Smooth muscle cell of the umbilical artery (primary cell): Measurements from ENCODE around the gene USP8. TPM values are rescaled to one million over a fixed set of nuclear protein-coding genes. Genes with fewer than 3 reads are reported as not detected.

Experiments
- total RNA-seq: library from RNA; depleted of rRNA; stranded (reverse); fragments of >200 nt; gene quantifications from 2 replicates; pipeline ENCODE4 v1.2.3, GENCODE V29; 2014

USP8 gene
- 57.0 and 63.2 TPM in 2 replicates for total RNA-seq

DNA sequence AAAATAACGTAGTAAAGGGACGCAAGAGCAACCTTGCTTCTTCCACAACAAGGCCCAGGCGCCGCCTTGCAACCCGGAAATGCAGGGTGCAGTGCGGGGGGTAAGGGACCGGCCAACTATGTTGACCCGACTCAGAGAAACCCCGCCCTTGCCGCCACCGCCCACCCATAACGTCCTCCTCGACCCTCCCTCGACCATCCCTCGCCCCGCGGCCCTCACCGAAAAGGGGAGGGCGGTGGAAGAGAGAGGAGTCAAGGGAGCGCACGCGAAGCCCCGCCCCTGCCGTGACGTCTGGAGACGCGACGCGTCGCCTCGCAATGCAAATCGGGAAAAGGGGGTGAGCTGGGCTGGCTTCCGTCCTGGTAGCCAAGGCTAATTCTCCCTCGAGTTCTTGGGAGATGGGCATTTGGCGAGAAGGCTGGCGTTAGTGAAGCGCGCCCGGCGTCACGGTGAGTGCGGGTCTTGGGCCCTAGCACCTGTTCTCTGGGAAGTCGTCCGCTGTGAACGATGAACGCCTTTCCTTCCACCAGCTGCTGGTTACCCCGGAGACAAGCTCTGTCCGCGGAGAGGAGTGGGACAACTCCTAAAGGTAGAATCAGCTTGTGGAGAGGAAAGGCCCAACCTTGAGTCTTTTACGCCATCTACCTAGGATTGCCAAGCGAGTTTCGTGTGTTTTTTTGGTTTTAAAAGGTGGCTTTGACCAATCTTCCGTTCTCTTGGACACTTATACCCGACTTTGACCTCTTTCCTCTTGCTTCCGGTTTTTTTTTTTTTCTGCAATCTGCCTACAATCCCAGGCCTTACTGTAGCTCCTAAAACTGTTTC, at the start of gene USP8:
Gene USP8, plus strand, starts transcription at position 340 of the 825 bp plus-strand sequence. CDS start 14,669 bp downstream, outside the sequence.

GRCh38 chr15:50546566-50546965, 122.4 kb downstream of the USP8 start, which contains the start of gene USP50:
Gene USP50, minus strand, starts transcription at chr15:50546666. Its CDS starts 141 bp downstream, at chr15:50546525.

Other genes starting within 250 kb of the USP8 start
- 0.05 and 0.30 TPM in 2 replicates for gene SLC27A2, start 242.2 kb upstream of the USP8 start, total RNA-seq
- not detected in 2 replicates for gene HDC, start 158.7 kb upstream of the USP8 start, total RNA-seq
- gene GABPB1, start 69.2 kb upstream of the USP8 start, total RNA-seq, result 43.7 and 46.5 TPM in 2 replicates
- gene USP50, start 122.3 kb downstream of the USP8 start, total RNA-seq, result not detected in 2 replicates